C4-2B (cell line): ENCODE measurements around the gene LGMN.

Experiments
- CTCF ChIP-seq: fragments of 450-650 bp; conservative IDR thresholded peaks from 2 replicates; pipeline ENCODE4 v1.5.1; 2017; ENCODE audit warnings: mild to moderate bottlenecking
- ZFX ChIP-seq: fragments of 450-650 bp; IDR thresholded peaks from 2 replicates; pipeline ENCODE4 v1.6.1; 2017

GRCh38 chr14:92785667-92786426, 37.4 kb upstream of the LGMN start:
- no peak for TF ChIP-seq CTCF
- TF ChIP-seq ZFX, result no peak
